HEK293 (cell line): ENCODE measurements around the gene ATP6V0E2.

Experiments used
- ZNF660 ChIP-seq: fragments of 450-650 bp; IDR thresholded peaks from 2 replicates; pipeline ENCODE4 v1.5.1; 2018; ENCODE audit warnings: missing biosample characterization, mild to moderate bottlenecking, missing genetic modification characterization
- TF ChIP-seq, protein P1 (sequence below): fragments of 450-650 bp; formaldehyde crosslinking; IDR thresholded peaks from 2 replicates; pipeline ENCODE4 v1.5.1; 2016; ENCODE audit warnings: missing biosample characterization, missing genetic modification characterization

DNA sequence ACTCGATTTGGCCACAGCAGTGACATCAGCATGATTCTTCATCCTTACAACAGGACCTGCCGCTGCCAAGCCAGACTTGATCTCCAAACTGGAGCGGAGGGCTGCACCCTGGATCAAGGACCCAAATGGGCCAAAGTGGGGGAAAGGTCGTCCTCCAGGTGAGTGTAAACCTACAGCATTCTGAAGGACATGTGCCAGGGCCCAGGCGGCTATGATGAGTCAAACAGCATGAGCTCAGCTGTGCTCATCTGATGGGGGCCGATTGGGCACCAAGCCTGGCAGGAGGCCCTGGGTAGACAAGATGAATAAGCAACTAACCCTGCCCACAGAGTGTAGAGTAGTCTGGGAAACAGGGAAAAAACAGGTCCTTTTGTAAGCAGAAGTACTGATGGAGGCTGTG is 14.4 kb upstream of the ATP6V0E2 start:
- TF ChIP-seq, protein P1, sequence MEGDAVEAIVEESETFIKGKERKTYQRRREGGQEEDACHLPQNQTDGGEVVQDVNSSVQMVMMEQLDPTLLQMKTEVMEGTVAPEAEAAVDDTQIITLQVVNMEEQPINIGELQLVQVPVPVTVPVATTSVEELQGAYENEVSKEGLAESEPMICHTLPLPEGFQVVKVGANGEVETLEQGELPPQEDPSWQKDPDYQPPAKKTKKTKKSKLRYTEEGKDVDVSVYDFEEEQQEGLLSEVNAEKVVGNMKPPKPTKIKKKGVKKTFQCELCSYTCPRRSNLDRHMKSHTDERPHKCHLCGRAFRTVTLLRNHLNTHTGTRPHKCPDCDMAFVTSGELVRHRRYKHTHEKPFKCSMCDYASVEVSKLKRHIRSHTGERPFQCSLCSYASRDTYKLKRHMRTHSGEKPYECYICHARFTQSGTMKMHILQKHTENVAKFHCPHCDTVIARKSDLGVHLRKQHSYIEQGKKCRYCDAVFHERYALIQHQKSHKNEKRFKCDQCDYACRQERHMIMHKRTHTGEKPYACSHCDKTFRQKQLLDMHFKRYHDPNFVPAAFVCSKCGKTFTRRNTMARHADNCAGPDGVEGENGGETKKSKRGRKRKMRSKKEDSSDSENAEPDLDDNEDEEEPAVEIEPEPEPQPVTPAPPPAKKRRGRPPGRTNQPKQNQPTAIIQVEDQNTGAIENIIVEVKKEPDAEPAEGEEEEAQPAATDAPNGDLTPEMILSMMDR (tag by site-specific recombination): no peak
- no peak for TF ChIP-seq ZNF660 (tag by site-specific recombination)
